Stomach (tissue), 9 donors: Measurements from ENCODE around the gene JAKMIP2. TPM values are rescaled to one million over a fixed set of nuclear protein-coding genes. Genes with fewer than 3 reads are reported as not detected.

Source experiments
- DNase-seq, 2 donors: peaks; one replicate each; pipeline versions ENCODE4 v3.0.0 to v3.0.0-alpha.2; 2013 to 2019
- H3K27ac ChIP-seq, 5 donors: fragments of 200-600 bp in 4 of 5; sonication (generic) in 4 of 5; one replicate each; pipeline ENCODE4 v1.5.1; 2013 to 2019; ENCODE audit warnings: mild to moderate bottlenecking in 1 of 5, moderate library complexity in 1 of 5
- H3K27me3 ChIP-seq, 3 donors: fragments of 200-600 bp; sonication (generic); one replicate each; pipeline ENCODE4 v1.5.1; 2017 to 2019; ENCODE audit warnings: mixed run types in 1 of 3
- H3K36me3 ChIP-seq, 4 donors: fragments of 200-600 bp; sonication (generic); 1 replicate in 3 of 4; 2 replicates in 1 of 4; pipeline ENCODE4 v1.5.1; 2016 to 2019
- H3K4me1 ChIP-seq, 4 donors: fragments of 200-600 bp; sonication (generic); one replicate each; pipeline ENCODE4 v1.5.1; 2016 to 2019
- H3K4me3 ChIP-seq, 4 donors: fragments of 200-600 bp; sonication (generic) in 3 of 4; one replicate each; pipeline ENCODE4 v1.5.1; 2016 to 2019; ENCODE audit warnings: mild to moderate bottlenecking in 1 of 4
- H3K9me3 ChIP-seq, 4 donors: fragments of 200-600 bp; sonication (generic); one replicate each; pipeline ENCODE4 v1.5.1; 2016 to 2019
- EP300 ChIP-seq: sonication (generic); formaldehyde crosslinking; IDR thresholded peaks from one replicate; pipeline ENCODE4 v1.6.1; 2017; ENCODE audit warnings: antibody characterized with exemption
- POLR2A ChIP-seq, 4 donors: fragments of 450-650 bp; IDR thresholded peaks; one replicate each; pipeline ENCODE4 v1.6.1; 2016; ENCODE audit warnings: antibody characterized with exemption in 4 of 4, control low read depth in 2 of 4, mild to moderate bottlenecking in 1 of 4, moderate library complexity in 1 of 4
- POLR2AphosphoS5 ChIP-seq, 3 donors: sonication (generic); formaldehyde crosslinking; IDR thresholded peaks; one replicate each; pipeline ENCODE4 v1.6.1; 2016; ENCODE audit warnings: antibody characterized with exemption in 3 of 3
- WGBS, 5 donors: extraction: QIAGEN DNeasy Blood & Tissue Kit in 3 of 5; methylation state at CpG; one replicate each; pipeline versions ENCODE4 v1.1.5 to v1.1.7; 2013 to 2018; 5-methylcytosine and 5-hydroxymethylcytosine counted together
- intact Hi-C: fragments of 100-400 bp; cut with DNase I; formaldehyde crosslinking; loops from one replicate; pipeline ENCODE4 v1.15.1; 2023; ENCODE audit warnings: low total_unique reads
- polyA plus RNA-seq, 3 donors: library from polyadenylated mRNA; stranded (reverse); fragments of 200-250 nt; gene quantifications; one replicate each; pipeline ENCODE4 v1.2.3, GENCODE V29; 2013
- total RNA-seq, 5 donors: library from RNA; depleted of rRNA; stranded (reverse); fragments of >200 nt; gene quantifications; one replicate each; pipeline versions ENCODE4 v1.1.0 to v1.2.3, GENCODE V29; 2014 to 2016
- TF ChIP-seq, protein P1 (sequence below), 7 experiments: fragments of 450-650 bp in 4 of 7; fragments of 200-600 bp in 3 of 7; sonication (generic) in 3 of 7; IDR thresholded peaks; one replicate each; pipeline ENCODE4 v1.5.1; 2016 to 2019; ENCODE audit warnings: antibody characterized with exemption in 7 of 7, control low read depth in 2 of 7, mild to moderate bottlenecking in 1 of 7
- donor health status: healthy with polysubstance abuse.
- donor health status: Bipolar disorder and iron deficiency.
- donor health status: healthy.

Gene JAKMIP2
- total and polyA plus RNA-seq, 8 donors: 0.13 to 13.4 (median 2.6) TPM; not detected in 1

DNA sequence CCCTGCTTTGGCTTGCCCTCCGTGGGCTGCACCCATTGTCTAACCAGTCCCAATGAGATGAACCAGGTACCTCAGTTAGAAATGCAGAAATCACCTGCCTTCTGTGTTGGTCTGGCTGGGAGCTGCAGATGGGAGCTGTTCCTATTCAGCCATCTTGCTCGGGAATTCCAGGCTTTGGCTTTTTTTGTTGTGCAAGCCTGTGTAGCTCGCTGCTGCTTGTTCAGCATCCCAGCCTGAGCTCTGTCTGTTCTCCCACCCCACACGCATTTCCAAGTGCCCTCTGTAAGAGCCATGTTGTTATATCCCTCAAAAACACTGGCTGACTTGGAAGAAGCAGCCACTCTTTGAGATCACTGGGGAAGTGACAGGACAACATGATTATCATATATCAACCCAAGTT is 171.0 kb downstream of the JAKMIP2 start:
- peaks cover 0 to 5% (median 0%) of the 10 kb centered on the region in 3 donors for H3K27me3 ChIP-seq
- H3K27ac ChIP-seq: no peak overlapping the region
- H3K4me3 ChIP-seq: no peak overlapping the region
- H3K36me3 ChIP-seq: no peaks in the 10 kb centered on the region
- WGBS, 5 donors: 77 to 85% (median 81%) methylated on average over 4 of the region's 4 CpGs
- H3K9me3 ChIP-seq: no peaks in the 10 kb centered on the region
- TF ChIP-seq EP300: no peak
- no peak for TF ChIP-seq POLR2AphosphoS5 (IDR thresholded peaks at IDR 0.05)
- TF ChIP-seq POLR2A (IDR thresholded peaks at IDR 0.05): no peak
- TF ChIP-seq, protein P1, sequence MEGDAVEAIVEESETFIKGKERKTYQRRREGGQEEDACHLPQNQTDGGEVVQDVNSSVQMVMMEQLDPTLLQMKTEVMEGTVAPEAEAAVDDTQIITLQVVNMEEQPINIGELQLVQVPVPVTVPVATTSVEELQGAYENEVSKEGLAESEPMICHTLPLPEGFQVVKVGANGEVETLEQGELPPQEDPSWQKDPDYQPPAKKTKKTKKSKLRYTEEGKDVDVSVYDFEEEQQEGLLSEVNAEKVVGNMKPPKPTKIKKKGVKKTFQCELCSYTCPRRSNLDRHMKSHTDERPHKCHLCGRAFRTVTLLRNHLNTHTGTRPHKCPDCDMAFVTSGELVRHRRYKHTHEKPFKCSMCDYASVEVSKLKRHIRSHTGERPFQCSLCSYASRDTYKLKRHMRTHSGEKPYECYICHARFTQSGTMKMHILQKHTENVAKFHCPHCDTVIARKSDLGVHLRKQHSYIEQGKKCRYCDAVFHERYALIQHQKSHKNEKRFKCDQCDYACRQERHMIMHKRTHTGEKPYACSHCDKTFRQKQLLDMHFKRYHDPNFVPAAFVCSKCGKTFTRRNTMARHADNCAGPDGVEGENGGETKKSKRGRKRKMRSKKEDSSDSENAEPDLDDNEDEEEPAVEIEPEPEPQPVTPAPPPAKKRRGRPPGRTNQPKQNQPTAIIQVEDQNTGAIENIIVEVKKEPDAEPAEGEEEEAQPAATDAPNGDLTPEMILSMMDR (IDR thresholded peaks at IDR 0.05): no peak
- intact Hi-C loops: no loop called here
- DNase-seq: no peak
- no peaks in the 10 kb centered on the region for H3K4me1 ChIP-seq

DNA sequence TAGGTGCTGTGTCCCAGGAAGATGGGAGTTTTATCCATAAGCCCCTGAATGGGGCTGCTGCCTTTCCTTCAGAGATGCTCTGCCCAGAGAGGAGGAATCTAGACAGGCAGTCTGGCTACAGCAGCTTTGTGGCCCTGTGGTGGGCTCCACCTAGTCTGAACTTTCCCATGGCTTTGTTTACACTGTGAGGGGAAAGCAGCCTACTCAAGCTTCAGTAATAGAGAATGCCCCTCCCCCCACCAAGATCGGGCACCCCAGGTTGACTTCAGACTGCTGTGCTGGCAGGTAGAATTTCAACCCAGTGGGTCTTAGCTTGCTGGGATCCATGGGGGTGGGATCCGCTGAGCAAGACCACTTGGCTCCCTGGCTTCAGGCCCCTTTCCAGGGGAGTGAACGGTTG is 171.7 kb downstream of the JAKMIP2 start:
- Histone ChIP-seq H3K4me3 (no peak overlapping the region), H3K4me1 (no peaks in the 10 kb centered on the region), H3K36me3 (no peaks in the 10 kb centered on the region), H3K9me3 (no peaks in the 10 kb centered on the region), H3K27me3 (peaks cover 0 to 5% (median 0%) of the 10 kb centered on the region in 3 donors), H3K27ac (no peak overlapping the region)
- TF ChIP-seq POLR2A (IDR thresholded peaks at IDR 0.05): no peak
- TF ChIP-seq, protein P1 (IDR thresholded peaks at IDR 0.05): no peak
- no peak for DNase-seq
- intact Hi-C loops: no loop called here
- WGBS, 5 donors: 81 to 100% (median 83%) methylated on average over 2 to 3 of the region's 3 CpGs; no CpG with 5 or more reads in 1 of the 5 donors

DNA sequence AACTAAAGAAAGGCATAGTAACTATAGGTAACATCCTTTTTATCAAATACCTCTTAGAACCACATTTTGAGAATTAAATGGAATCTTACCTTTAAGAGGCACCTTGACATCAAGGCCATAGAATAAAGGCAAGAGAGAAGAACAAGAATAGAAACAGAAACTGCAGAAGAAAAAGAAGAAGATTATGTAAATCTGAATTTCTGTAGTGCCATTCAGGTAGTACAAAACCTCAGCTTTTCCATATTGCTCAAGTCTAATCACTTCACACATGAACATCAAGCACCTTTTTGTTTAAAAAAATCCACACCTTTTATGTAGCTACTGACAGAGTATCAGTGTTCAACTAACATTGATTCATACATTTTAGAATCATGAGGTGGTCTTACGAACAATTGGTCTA is 180.9 kb downstream of the JAKMIP2 start:
- H3K27me3 ChIP-seq: no peaks in the 10 kb centered on the region
- TF ChIP-seq EP300 (no peak), POLR2A (IDR thresholded peaks at IDR 0.05) (no peak), POLR2AphosphoS5 (IDR thresholded peaks at IDR 0.05) (no peak)
- TF ChIP-seq, protein P1 (IDR thresholded peaks at IDR 0.05): no peak
- no peak overlapping the region for H3K27ac ChIP-seq
- H3K4me3 ChIP-seq: no peak overlapping the region
- no peaks in the 10 kb centered on the region for H3K9me3 ChIP-seq
- H3K36me3 ChIP-seq: no peaks in the 10 kb centered on the region
- 0 to 42% (median 0%) methylated on average over 1 of the region's 1 CpG for WGBS, 5 donors
- DNase-seq: no peak
- no peaks in the 10 kb centered on the region for H3K4me1 ChIP-seq
- intact Hi-C loops: no loop called here

DNA sequence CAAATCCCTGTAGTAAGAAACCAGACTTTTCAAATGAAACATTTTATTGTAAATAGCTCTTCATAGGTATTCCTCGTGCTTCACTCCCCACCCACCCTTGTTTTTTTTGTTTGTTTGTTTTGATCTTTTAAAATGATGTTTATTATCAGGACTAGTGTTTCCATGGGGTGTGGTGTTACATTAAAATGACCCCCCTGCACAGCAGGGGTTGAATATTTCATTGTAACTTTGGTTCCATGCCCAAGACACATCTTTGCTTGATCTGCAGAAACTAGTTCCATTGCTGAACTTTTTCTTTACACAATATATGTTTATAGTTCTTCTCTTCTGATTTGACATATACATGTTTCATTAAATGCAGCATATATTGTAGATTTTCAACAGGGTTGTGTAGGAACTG is 191.4 kb downstream of the JAKMIP2 start:
- no peak for TF ChIP-seq EP300
- TF ChIP-seq POLR2AphosphoS5 (IDR thresholded peaks at IDR 0.05): no peak
- TF ChIP-seq, protein P1 (IDR thresholded peaks at IDR 0.05): no peak
- no peak for TF ChIP-seq POLR2A (IDR thresholded peaks at IDR 0.05)
- no peak overlapping the region for H3K4me3 ChIP-seq
- DNase-seq: no peak
- 58 to 75% (median 71%) methylated on average over 1 of the region's 1 CpG for WGBS, 5 donors
- no peaks in the 10 kb centered on the region for H3K36me3 ChIP-seq
- no peaks in the 10 kb centered on the region for H3K4me1 ChIP-seq
- H3K27me3 ChIP-seq: no peaks in the 10 kb centered on the region
- intact Hi-C loops: no loop called here
- no peak overlapping the region for H3K27ac ChIP-seq
- H3K9me3 ChIP-seq: peaks cover 0 to 4% (median 0%) of the 10 kb centered on the region in 4 donors
